Subcutaneous adipose tissue (tissue), 4 donors: ENCODE results near the gene GID8. TPM values are rescaled to one million over a fixed set of nuclear protein-coding genes. Genes with fewer than 3 reads are reported as not detected.

Source experiments
- total RNA-seq, 4 donors: library from RNA; depleted of rRNA; stranded (reverse); fragments of >200 nt; gene quantifications; one replicate each; pipeline ENCODE4 v1.1.0, GENCODE V29; 2016
- TF ChIP-seq, protein P1 (sequence below): fragments of 450-650 bp; IDR thresholded peaks from one replicate; pipeline ENCODE4 v1.5.1; 2016; ENCODE audit warnings: low read depth, mild to moderate bottlenecking, control low read depth, antibody characterized with exemption, moderate library complexity

GID8 gene
- total RNA-seq, 4 donors from 2014 or later, result 15.3 to 32.2 (median 23.6) TPM

DNA sequence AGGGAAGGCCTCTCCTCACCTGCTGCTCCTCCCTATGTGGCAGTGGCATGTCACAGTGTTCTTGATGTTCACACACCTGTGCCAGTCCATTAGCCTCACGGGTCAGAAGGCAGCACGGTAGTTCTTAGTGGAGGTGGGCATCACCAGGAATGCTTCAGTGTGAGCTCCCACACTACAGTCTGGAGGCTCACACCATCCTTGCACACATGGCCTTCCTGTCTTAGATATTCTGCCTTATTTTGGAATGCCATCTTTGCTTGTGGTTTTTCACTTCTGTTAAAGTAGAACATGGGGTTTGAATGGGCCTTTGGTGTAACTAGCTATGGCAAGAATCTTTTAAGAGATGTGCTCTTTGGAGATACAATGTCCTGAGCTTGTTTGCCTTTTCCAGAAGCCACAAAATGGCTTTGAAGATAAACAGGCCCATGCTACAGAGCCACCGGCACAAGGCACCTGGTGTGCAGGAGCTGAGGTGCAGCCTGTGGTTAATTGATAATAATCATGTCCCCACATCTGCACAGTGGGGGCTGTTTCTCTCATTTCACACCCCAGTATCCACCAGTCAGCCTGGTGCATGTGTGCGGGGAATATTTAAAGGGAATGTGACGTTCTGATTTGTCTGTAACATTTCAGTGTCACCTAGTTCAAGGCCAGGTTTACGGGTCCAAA is 11.3 kb downstream of the GID8 start:
- TF ChIP-seq, protein P1, sequence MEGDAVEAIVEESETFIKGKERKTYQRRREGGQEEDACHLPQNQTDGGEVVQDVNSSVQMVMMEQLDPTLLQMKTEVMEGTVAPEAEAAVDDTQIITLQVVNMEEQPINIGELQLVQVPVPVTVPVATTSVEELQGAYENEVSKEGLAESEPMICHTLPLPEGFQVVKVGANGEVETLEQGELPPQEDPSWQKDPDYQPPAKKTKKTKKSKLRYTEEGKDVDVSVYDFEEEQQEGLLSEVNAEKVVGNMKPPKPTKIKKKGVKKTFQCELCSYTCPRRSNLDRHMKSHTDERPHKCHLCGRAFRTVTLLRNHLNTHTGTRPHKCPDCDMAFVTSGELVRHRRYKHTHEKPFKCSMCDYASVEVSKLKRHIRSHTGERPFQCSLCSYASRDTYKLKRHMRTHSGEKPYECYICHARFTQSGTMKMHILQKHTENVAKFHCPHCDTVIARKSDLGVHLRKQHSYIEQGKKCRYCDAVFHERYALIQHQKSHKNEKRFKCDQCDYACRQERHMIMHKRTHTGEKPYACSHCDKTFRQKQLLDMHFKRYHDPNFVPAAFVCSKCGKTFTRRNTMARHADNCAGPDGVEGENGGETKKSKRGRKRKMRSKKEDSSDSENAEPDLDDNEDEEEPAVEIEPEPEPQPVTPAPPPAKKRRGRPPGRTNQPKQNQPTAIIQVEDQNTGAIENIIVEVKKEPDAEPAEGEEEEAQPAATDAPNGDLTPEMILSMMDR, result no peak

DNA sequence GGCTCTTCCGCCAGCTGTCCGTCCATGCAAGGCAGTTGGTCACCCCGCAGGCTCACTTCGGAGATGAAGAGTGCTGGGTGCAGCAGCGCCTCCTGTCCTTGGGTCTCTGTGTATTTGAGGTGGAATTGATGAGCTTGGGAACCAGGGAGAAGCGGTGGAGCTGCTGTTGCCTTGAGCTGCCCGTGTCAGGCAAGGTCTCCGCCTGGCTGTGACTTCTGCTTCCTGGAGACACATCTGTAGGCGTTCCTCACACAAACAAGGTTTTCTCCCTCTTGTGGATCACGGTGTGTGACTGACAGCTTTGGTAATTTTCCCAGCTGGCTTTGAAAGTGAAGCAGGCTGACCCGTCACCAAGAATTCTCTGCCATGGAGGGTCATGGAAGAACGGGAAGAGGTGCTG is 12.0 kb downstream of the GID8 start:
- TF ChIP-seq, protein P1, result no peak

DNA sequence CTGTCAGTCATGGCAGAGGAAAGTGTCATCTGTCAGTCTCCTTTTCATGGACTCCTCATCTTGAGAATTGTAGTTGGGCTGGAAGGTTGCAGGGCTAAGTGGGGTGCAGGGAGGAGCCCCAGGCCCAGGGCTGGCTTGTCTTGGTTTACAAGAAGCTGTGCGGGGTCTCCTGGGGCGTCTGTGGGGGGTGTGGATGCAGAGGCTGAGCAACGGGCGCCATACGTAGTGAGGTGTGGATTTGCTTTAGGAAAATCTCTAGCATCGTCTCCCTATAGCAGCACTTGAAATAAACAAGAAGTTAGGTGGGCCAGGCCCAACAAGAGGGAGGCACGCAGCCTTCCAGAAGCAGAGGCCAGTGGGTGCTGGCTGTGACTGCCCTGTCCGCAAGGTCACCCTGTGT is 12.8 kb downstream of the GID8 start:
- TF ChIP-seq, protein P1, result no peak

DNA sequence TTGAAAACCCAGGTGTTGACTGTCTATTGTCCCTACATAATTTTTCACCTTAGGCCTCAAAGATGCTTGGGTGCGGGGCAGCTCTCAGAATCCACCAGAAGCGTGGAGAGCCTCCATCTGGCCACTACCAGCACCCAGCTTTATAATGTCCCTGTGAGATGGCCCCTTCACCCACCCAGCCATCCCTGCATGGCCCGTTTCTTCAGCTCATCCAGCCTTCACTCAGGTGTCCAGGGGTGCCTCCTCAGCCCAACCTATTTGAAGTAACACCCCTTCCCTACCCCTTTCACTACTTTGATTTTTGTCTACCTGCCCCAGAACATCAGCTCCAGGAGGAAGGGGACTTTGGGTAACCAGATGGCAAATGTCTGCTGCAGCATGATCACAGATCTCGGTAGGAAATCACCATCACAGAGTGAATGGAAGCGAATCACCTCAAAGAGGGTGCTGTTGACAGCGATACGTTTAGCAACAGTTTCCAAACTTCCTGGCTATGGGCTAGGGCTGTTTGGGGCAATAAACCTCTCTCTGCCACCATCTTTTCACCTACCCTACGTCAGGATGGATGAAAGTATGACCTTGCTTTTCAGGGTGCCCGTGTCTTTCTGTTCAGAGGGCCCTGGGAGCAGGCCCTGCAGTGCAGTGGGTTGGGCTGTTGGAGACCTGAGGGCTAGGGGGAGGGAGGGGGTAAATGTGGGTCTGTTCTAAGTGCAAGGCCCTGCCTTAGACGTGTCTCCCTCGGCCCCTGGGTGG is 13.4 kb downstream of the GID8 start:
- TF ChIP-seq, protein P1, result no peak

DNA sequence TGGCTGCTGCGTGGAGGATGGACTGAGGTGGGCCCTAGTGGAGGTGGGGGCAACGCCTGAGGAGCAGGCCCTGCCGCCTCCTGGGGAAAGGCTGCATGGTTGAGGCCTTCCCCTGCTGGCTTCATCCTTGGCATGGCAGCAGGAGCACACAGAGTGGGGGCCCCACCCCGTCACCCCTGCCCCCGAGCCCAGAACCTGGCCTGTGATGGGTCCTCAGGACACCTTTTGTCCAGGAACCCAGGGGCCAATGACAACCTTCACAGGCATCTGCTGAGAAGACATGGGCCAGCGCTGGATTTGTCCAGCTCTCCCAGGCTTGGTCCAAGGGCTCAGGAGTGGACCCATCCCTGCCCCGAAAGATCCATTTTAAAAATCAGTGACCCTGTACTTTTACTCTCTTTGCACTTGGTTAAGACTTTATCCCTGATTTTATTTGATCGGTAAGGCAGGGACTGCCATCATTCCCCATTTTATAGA is 14.0 kb downstream of the GID8 start:
- TF ChIP-seq, protein P1, result no peak

DNA sequence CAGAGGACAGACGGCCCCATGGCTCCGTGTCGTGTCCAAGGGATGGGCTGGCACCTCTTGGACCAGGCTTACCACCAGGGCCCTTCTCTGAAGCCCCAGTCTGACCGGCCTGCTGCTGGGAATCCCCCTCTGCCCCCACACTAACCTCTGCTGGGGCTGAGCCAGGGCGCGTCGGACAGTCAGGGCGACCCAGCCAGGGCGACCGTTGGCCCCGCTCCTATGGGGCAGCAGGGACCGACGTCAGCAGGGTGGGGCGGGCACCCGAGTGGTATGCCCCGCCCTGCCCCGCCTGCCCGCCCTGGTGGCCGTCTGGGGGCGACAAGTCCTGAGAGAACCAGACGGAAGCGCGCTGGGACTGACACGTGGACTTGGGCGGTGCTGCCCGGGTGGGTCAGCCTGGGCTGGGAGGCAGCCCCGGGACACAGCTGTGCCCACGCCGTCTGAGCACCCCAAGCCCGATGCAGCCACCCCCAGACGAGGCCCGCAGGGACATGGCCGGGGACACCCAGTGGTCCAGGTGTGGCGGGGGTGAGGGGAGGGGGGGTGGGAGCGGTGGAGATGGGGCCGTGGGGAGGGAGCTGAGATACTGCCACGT is 14.5 kb downstream of the GID8 start, which contains the start of gene SLC17A9:
Gene SLC17A9, plus strand, starts transcription at position 337 of the 595 bp plus-strand sequence. Its CDS starts 122 bp downstream, at position 459.
- TF ChIP-seq, protein P1, result no peak
